Hepatocyte (in vitro differentiated cells): ENCODE results near the gene EXD2.

Source experiments
- CTCF ChIP-seq: fragments of 200-600 bp; sonication (generic); IDR thresholded peaks from 2 replicates; pipeline ENCODE4 v1.5.1; 2016; ENCODE audit warnings: antibody characterized with exemption, mild to moderate bottlenecking; ENCODE audit not compliant: poor library complexity
- EZH2 ChIP-seq: fragments of 200-600 bp; sonication (generic); IDR thresholded peaks from 2 replicates; pipeline ENCODE4 v1.6.1; 2016; ENCODE audit warnings: antibody characterized with exemption, mild to moderate bottlenecking, borderline replicate concordance
- EZH2phosphoT487 ChIP-seq: fragments of 200-600 bp; sonication (generic); IDR thresholded peaks from one replicate; pipeline ENCODE4 v1.6.1; 2018; ENCODE audit warnings: antibody characterized with exemption, mild to moderate bottlenecking, low read depth, moderate library complexity; ENCODE audit not compliant: unreplicated experiment, severe bottlenecking

DNA sequence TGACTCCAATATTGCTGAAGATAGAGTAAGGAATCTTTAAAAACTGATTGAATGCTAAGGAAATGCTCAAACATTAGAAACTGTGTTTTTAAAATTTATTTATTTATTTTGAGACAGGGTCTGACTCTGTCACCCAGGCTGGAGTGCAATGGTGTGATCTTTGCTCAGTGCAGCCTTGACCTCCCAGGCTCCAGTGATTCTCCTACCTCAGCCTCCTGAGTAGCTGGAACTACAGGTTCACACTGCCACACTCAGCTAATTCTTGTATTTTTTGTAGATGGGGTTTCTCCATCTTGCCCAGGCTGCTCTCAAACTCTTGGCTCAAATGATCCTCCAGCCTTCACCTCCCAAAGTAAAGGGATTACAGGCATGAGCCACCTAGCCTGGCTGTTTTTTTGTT is 35.1 kb upstream of the EXD2 start:
- no peak for TF ChIP-seq CTCF
- no peak for TF ChIP-seq EZH2
- TF ChIP-seq EZH2phosphoT487, result no peak
